Left renal cortex interstitium (tissue), 4 donors: ENCODE data around the gene FRAS1. TPM values are rescaled to one million over a fixed set of nuclear protein-coding genes. Genes with fewer than 3 reads are reported as not detected.
"Not testable (repeated sequence)": the region's sequence is repeated elsewhere in the genome, so short reads cannot be mapped to it uniquely, and the experiment has no call there.

ENCODE experiments used
- DNase-seq, 4 donors: peaks; one replicate each; pipeline ENCODE4 v3.0.0-alpha.2; 2013; ENCODE audit warnings: low read depth in 4 of 4, low spot score in 2 of 4, missing footprints in 1 of 4
- polyA plus RNA-seq, 4 donors: library from polyadenylated mRNA; unstranded; fragments of 120-200 nt; gene quantifications; one replicate each; pipeline ENCODE4 v1.2.1, GENCODE V29; 2013; ENCODE audit not compliant: insufficient read length in 4 of 4

Gene FRAS1
- polyA plus RNA-seq, 4 donors, result 54.6 to 82.6 (median 69.7) TPM

- DNase-seq, result no peak
Measured at GRCh38 chr4:78207541-78207940, 150.4 kb downstream of the FRAS1 start.

GRCh38 chr4:78207951-78208350, 150.8 kb downstream of the FRAS1 start:
- no peak for DNase-seq

- DNase-seq, result not testable (repeated sequence)
Measured at GRCh38 chr4:78208896-78209295, 151.8 kb downstream of the FRAS1 start.

GRCh38 chr4:78210694-78211410, 153.7 kb downstream of the FRAS1 start:
- DNase-seq, result no peak

- DNase-seq, result no peak
Measured at GRCh38 chr4:78213218-78213617, 156.1 kb downstream of the FRAS1 start.

GRCh38 chr4:78214078-78214477, 157.0 kb downstream of the FRAS1 start:
- no peak for DNase-seq

- DNase-seq, result no peak
Measured at GRCh38 chr4:78217557-78217956, 160.4 kb downstream of the FRAS1 start.

- no peak for DNase-seq
Measured at GRCh38 chr4:78218260-78218659, 161.1 kb downstream of the FRAS1 start.

GRCh38 chr4:78219825-78220224, 162.7 kb downstream of the FRAS1 start:
- no peak for DNase-seq

- DNase-seq, result no peak
Measured at GRCh38 chr4:78220283-78220682, 163.2 kb downstream of the FRAS1 start.

- no peak for DNase-seq
Measured at GRCh38 chr4:78222575-78223186, 165.6 kb downstream of the FRAS1 start.

GRCh38 chr4:78225236-78225635, 168.1 kb downstream of the FRAS1 start:
- DNase-seq, result no peak

- DNase-seq, result no peak
Measured at GRCh38 chr4:78226279-78226678, 169.2 kb downstream of the FRAS1 start.

GRCh38 chr4:78227411-78228057, 170.4 kb downstream of the FRAS1 start:
- DNase-seq, result no peak

- DNase-seq, result no peak
Measured at GRCh38 chr4:78235800-78236199, 178.7 kb downstream of the FRAS1 start.

- DNase-seq, result no peak
Measured at GRCh38 chr4:78237360-78237759, 180.2 kb downstream of the FRAS1 start.

GRCh38 chr4:78242071-78242470, 184.9 kb downstream of the FRAS1 start:
- DNase-seq, result no peak

- no peak for DNase-seq
Measured at GRCh38 chr4:78244705-78245485, 187.8 kb downstream of the FRAS1 start.

- DNase-seq, result peak in 1 of 4 donors; percentile 29
Measured at GRCh38 chr4:78247536-78248285, 190.6 kb downstream of the FRAS1 start.

GRCh38 chr4:78250500-78250899, 193.4 kb downstream of the FRAS1 start:
- no peak for DNase-seq
